Hematopoietic multipotent progenitor cell treated with erythropoietin and hydrocortisone succinate and interleukin-3 and kit ligand, for 15 days (in vitro differentiated cells): ENCODE data around the gene PANX2.
A peak's percentile ranks its signal among the peaks of the same experiment; 100 is the strongest.

ENCODE experiments used
- DNase-seq: peaks from one replicate; pipeline ENCODE4 v3.0.0-alpha.2; 2015; ENCODE audit warnings: low spot score

The PANX2 gene

DNA sequence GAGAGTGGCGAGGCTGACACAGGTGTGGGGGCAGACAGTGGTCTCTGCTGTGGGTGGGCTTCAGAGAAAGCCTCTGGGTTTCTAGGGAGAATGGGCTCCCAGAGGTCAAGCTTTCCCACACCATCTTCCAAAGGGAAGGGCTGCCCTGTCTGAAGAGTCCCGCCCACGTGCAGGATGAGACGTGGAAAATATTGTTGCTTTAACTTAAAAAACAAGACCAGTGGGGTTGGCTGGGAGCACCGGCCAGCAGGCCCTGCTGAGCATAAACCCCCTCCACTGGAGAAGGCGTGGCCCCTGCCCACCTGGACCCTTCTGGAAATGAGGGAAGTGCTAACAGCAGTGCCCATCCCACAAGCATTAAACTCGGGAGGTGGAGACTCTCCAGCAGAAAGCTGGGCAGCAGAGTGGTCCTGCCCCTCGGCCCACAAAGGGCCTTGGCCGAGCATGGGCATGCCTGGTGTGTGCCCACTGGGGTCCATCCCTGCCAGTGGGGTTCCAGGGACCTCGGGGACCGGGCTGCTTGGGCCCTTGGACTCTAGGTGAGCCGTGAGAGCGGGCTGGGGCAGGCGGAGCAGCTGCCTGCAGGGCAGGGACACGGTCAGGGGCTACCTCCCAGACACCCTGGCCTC is 45.6 kb downstream of the PANX2 start:
- DNase-seq, result no peak

GRCh38 chr22:50216684-50217520 is 46.4 kb downstream of the PANX2 start:
- no peak for DNase-seq

- no peak for DNase-seq
Measured at GRCh38 chr22:50217543-50218152, 47.1 kb downstream of the PANX2 start.

- no peak for DNase-seq
Measured at GRCh38 chr22:50218153-50218995, 47.8 kb downstream of the PANX2 start.

DNA sequence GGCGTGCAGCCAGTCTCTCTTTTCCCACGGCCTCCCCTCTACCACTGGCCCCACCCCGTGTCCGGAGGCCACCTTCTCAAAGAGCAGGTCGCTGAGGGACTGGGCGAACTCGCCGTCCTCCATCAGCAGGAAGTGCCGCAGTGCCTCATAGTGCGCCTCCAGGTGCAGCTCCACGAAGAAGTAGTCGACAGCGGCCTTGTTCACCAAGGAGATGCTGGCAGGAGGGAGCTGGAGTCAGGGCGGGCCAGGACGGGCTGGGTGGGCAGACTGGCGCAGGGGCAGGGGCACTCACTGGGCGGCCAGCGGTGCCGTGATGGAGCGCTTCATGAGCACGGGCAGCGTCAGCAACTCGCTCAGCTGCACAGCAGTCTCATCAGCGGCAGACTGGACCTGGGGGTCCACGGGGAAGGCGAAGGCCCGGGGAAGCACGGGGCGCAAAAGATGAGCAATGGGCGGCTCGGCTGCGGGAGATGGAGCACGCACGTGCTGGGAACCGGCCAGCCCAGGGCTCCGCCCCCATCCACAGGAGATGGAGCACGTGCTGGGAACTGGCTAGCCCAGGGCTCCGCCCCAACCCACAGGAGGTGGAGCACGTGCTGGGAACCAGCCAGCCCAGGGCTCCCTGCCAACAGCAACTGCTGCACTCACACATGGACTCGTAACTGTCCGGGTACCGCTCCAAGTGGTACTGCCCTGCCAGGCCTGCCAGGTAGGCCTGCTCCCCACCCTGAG is 48.6 kb downstream of the PANX2 start:
- peak; percentile 80 for DNase-seq

DNA sequence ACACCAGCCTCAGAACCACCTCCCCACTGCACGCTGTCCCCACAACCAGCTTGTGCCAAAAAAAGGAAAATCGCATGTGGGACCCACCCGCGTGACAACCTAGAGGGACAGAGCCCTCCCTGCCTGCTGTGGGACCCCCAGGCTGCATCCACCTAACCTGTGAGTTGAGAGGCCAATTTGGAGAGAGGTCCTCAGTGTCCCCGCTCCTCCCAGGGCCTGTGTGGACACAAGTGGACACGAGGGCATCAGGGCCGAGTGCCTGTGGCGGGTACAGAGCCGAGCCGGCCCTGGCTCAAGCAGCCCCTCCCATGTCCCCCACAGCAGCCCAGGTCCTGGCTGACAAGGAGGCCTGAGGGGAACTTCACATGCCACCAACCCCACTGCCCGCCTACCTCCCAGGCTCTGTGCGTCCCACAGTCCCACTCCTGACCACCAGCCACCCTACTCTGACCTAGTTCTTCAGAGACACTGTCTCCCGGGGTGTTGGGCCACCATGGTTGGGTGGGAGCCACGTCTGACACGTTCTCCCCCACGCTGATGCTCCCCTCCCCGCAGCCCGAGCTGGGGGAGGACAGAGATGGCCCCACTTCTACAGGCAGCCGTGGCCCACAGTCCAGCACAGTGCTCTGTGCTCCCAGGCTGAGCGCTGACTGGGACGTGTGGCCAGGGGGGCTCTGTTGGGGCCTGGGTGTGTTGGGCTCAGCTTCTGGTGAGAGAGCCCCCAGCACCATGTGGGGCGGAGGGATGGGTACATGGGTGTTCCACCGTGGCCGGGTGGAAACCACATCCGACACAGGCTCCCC is 49.5 kb downstream of the PANX2 start:
- DNase-seq, result no peak

DNA sequence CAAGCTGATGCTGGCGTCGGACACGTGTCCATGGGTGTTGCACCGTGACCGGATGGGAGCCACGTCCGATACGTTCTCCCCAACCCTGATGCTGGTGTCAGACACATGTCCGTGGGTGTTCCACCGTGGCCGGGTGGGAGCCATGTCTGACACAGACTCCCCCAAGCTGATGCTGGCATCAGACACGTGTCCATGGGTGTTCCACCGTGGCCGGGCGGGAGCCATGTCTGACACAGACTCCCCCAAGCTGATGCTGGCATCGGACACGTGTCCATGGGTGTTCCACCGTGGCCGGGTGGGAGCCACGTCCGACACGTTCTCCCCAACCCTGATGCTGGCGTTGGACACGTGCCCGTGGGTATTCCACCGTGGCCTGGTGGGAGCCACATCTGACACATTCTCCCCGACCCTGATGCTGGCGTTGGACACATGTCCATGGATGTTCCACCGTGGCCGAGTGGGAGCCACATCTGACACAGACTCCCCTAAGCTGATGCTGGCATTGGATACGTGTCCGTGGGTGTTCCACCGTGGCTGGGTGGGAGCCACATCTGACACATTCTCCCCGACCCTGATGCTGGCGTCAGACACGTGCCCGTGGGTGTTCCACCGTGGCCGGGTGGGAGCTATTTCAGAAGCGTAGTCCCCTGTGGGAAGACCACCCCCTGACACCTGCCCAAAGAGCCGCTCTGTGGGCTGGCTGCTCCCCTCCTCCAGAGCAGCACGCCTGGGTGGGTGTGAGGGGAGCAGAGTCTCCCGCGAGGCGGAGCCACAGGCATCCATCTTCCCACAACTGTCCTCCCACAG is 50.3 kb downstream of the PANX2 start:
- DNase-seq, result no peak

GRCh38 chr22:50221410-50222300 is 51.1 kb downstream of the PANX2 start:
- no peak for DNase-seq

- DNase-seq, result no peak
Measured at GRCh38 chr22:50222508-50222907, 52.0 kb downstream of the PANX2 start.

- no peak for DNase-seq
Measured at GRCh38 chr22:50224071-50224470, 53.5 kb downstream of the PANX2 start.

- DNase-seq, result no peak
Measured at GRCh38 chr22:50225200-50225969, 54.9 kb downstream of the PANX2 start.

DNA sequence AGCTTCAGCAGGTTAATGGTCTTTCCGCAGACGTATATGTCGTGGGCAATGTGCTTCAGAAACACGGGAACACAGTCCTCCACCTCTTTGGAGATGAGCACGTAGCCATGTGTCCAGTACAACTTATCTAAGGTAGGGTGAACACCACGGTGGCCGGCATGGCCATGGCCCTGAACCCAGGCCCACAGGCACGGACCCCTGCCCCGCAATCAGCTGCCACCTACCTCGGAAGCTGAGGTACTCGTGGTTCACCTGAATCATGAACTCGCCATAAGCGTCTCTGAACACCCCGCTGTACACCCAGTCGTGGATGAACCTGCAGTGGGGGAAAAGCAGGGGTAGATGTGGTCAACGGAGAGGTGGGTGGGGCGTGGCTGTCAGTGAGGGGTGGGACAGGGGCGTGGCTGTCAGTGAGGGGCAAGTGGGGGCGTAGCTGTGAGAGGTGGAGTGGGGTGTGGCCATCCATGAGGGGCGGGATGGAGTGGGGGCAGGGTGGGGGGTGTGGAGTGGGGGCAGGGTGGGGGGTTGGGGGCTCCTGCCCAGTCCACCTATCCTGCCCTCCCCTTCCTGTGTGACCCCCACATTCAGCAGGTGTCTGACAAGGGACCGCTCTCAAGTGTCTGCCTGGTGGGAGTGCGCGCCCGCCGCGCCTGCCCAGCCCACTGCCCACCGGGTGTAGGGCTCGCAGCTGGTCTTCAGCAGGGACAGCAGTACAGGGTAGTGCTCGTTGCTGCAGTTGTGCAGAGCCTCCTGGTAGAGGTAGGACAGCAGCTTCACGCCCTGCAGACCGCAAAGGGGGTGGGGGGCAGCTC is 55.7 kb downstream of the PANX2 start:
- no peak for DNase-seq

- no peak for DNase-seq
Measured at GRCh38 chr22:50226875-50227165, 56.3 kb downstream of the PANX2 start.

- no peak for DNase-seq
Measured at GRCh38 chr22:50227579-50228215, 57.2 kb downstream of the PANX2 start.

GRCh38 chr22:50228366-50228765 is 57.8 kb downstream of the PANX2 start:
- no peak for DNase-seq

- DNase-seq, result no peak
Measured at GRCh38 chr22:50229370-50229769, 58.8 kb downstream of the PANX2 start.
